Stimulated activated CD4-positive, alpha-beta T cell treated with anti-CD3 and anti-CD28 coated beads, Interleukin-1b, Interleukin-23, amount 100 ng/mL, for 4 hours (primary cell): ENCODE measurements around the gene DLG5.

Experiments used
- DNase-seq, 2 donors: peaks; one replicate each; pipeline ENCODE4 v3.0.0-alpha.2; 2020; ENCODE audit warnings: low read depth in 2 of 2

Gene DLG5

GRCh38 chr10:77926566-77927401 lies at the start of gene DLG5:
TSS of gene DLG5 (minus strand) at chr10:77926755. CDS start at chr10:77926520, 235 bp downstream.
- peak in 1 of 2 donors; percentile 15 for DNase-seq

GRCh38 chr10:77975086-77975666 lies 48.6 kb upstream of the DLG5 start:
- no peak for DNase-seq

GRCh38 chr10:77974396-77975074 lies 48.0 kb upstream of the DLG5 start:
- no peak for DNase-seq

GRCh38 chr10:77973276-77973675 lies 46.7 kb upstream of the DLG5 start:
- no peak for DNase-seq

GRCh38 chr10:77972148-77972547 lies 45.6 kb upstream of the DLG5 start:
- DNase-seq, result no peak

GRCh38 chr10:77971804-77972144 lies 45.2 kb upstream of the DLG5 start:
- no peak for DNase-seq

- no peak for DNase-seq
Measured at GRCh38 chr10:77970869-77971803, 44.6 kb upstream of the DLG5 start.

- no peak for DNase-seq
Measured at GRCh38 chr10:77969114-77969513, 42.6 kb upstream of the DLG5 start.

GRCh38 chr10:77967611-77968022 lies 41.1 kb upstream of the DLG5 start:
- no peak for DNase-seq

GRCh38 chr10:77965294-77965693 lies 38.7 kb upstream of the DLG5 start:
- no peak for DNase-seq

GRCh38 chr10:77964811-77965210 lies 38.3 kb upstream of the DLG5 start:
- DNase-seq, result no peak

GRCh38 chr10:77963901-77964300 lies 37.3 kb upstream of the DLG5 start:
- no peak for DNase-seq

GRCh38 chr10:77962350-77963146 lies 36.0 kb upstream of the DLG5 start:
- DNase-seq, result no peak

GRCh38 chr10:77961668-77962067 lies 35.1 kb upstream of the DLG5 start:
- no peak for DNase-seq

- no peak for DNase-seq
Measured at GRCh38 chr10:77960829-77961329, 34.3 kb upstream of the DLG5 start.

GRCh38 chr10:77959887-77960455 lies 33.4 kb upstream of the DLG5 start:
- no peak for DNase-seq

- DNase-seq, result no peak
Measured at GRCh38 chr10:77959384-77959783, 32.8 kb upstream of the DLG5 start.

- DNase-seq, result no peak
Measured at GRCh38 chr10:77955136-77955535, 28.6 kb upstream of the DLG5 start.

- no peak for DNase-seq
Measured at GRCh38 chr10:77949167-77949566, 22.6 kb upstream of the DLG5 start.

GRCh38 chr10:77946084-77946483 lies 19.5 kb upstream of the DLG5 start:
- no peak for DNase-seq
